CD4-positive, alpha-beta T cell (primary cell): ENCODE measurements around the gene EPHA4. TPM values are rescaled to one million over a fixed set of nuclear protein-coding genes. Genes with fewer than 3 reads are reported as not detected.
A peak's percentile ranks its signal among the peaks of the same experiment; 100 is the strongest.

ENCODE experiments used
- ATAC-seq: fragments of 200-7000 bp; cut with Tn5 transposase; one replicate; pipeline ENCODE4 v1.10.0; 2022; ENCODE audit warnings: mild to moderate bottlenecking; ENCODE audit not compliant: poor library complexity
- CTCF ChIA-PET: fragments of 350-600 bp; sonication (Branson Sonifier 250); formaldehyde crosslinking; loops from one replicate; lab custom pipeline; 2021; ENCODE audit warnings: antibody characterized with exemption, inconsistent platforms; lab: Charles Lee
- POLR2A ChIA-PET: fragments of 350-600 bp; sonication (Branson Sonifier 250); formaldehyde crosslinking; loops from one replicate; lab custom pipeline; 2021; ENCODE audit warnings: antibody characterized with exemption, inconsistent platforms; lab: Charles Lee
- DNase-seq, 14 experiments: peaks; one replicate each; pipeline ENCODE4 v3.0.0-alpha.2; 2013 to 2020; ENCODE audit warnings: mixed read lengths in 2 of 14
- H3K27ac ChIP-seq, 2 donors: one replicate each; pipeline versions ENCODE4 v1.5.1 to v1.7.0; 2013; ENCODE audit warnings: low read length in 2 of 2, low read depth in 1 of 2, mild to moderate bottlenecking in 1 of 2
- H3K27me3 ChIP-seq, 2 experiments: 1 replicate in 1 of 2; 2 replicates in 1 of 2; pipeline versions ENCODE4 v1.6.1 to v1.7.0; 2013; ENCODE audit warnings: low read length in 2 of 2, control low read depth in 1 of 2, mild to moderate bottlenecking in 1 of 2, moderate library complexity in 1 of 2; ENCODE audit not compliant: insufficient read depth in 2 of 2, control insufficient read depth in 1 of 2
- H3K36me3 ChIP-seq: one replicate; pipeline ENCODE4 v1.6.1; 2013; ENCODE audit warnings: low read length, control low read depth; ENCODE audit not compliant: insufficient read depth
- H3K4me1 ChIP-seq: one replicate; pipeline ENCODE4 v1.6.1; 2013; ENCODE audit warnings: low read length, control low read depth; ENCODE audit not compliant: insufficient read depth
- H3K4me3 ChIP-seq: one replicate; pipeline ENCODE4 v1.5.1; 2013; ENCODE audit warnings: mild to moderate bottlenecking, low read length, moderate library complexity
- H3K9me3 ChIP-seq, 2 experiments: 1 replicate in 1 of 2; 2 replicates in 1 of 2; pipeline versions ENCODE4 v1.6.1 to v1.7.0; 2013; ENCODE audit warnings: low read length in 2 of 2, mild to moderate bottlenecking in 2 of 2, control low read depth in 1 of 2, moderate library complexity in 1 of 2; ENCODE audit not compliant: control insufficient read depth in 1 of 2, insufficient read depth in 1 of 2
- H3K27ac Mint-ChIP-seq: one replicate; pipeline ENCODE4 v1.8.0; 2020; ENCODE audit warnings: mixed read lengths
- H3K27me3 Mint-ChIP-seq: one replicate; pipeline ENCODE4 v1.8.0; 2021; ENCODE audit warnings: mixed read lengths
- H3K36me3 Mint-ChIP-seq: one replicate; pipeline ENCODE4 v1.8.0; 2021; ENCODE audit warnings: low read depth, mixed read lengths
- H3K4me1 Mint-ChIP-seq: one replicate; pipeline ENCODE4 v1.8.0; 2021; ENCODE audit warnings: low read depth, mixed read lengths
- H3K4me3 Mint-ChIP-seq: one replicate; pipeline ENCODE4 v1.8.0; 2020; ENCODE audit warnings: mild to moderate bottlenecking, mixed read lengths
- H3K9me3 Mint-ChIP-seq: one replicate; pipeline ENCODE4 v1.8.0; 2020; ENCODE audit warnings: mixed read lengths
- CTCF ChIP-seq: fragments of 200-600 bp; IDR thresholded peaks from one replicate; pipeline ENCODE4 v1.8.0; 2022; ENCODE audit warnings: antibody characterized with exemption, mild to moderate bottlenecking
- intact Hi-C, 2 experiments: fragments of 100-400 bp; cut with DNase I in 1 of 2; cut with micrococcal nuclease in 1 of 2; formaldehyde crosslinking; loops; one replicate each; pipeline versions ENCODE4 v1.15.1 to v1.9.0; 2023 to 2025; cut with DNase I, micrococcal nuclease
- total RNA-seq, 174 experiments: library from RNA in 2 of 174; stranded (reverse) in 2 of 174; gene quantifications; one replicate each; pipeline ENCODE4 v1.2.3 and lab custom pipeline; 2021 to 2026

Gene EPHA4
- total RNA-seq, 2 experiments from 2014 or later: 85.7 to 86.5 TPM

- DNase-seq: no peak
- Mint-ChIP-seq H3K27me3 (no peaks in the 10 kb centered on the region), H3K27ac (no peak overlapping the region), H3K4me1 (peaks cover 88% of the 10 kb centered on the region), H3K36me3 (peaks cover 54% of the 10 kb centered on the region), H3K9me3 (no peaks in the 10 kb centered on the region), H3K4me3 (no peak overlapping the region)
- intact Hi-C loops: no loop called here
- Histone ChIP-seq H3K4me3 (no peak overlapping the region), H3K4me1 (no peaks in the 10 kb centered on the region), H3K27me3 (no peaks in the 10 kb centered on the region), H3K36me3 (peaks cover 7% of the 10 kb centered on the region), H3K9me3 (no peaks in the 10 kb centered on the region), H3K27ac (no peak overlapping the region)
- ChIA-PET POLR2A (interaction anchor here (0.8 kb wide), 1 partner anchor 46 kb away, joined by 3 read pairs; no protein-coding TSS in a partner anchor), CTCF (no interaction called here)
- ATAC-seq: no peak
- no peak for TF ChIP-seq CTCF
These were observed 8.7 kb downstream of the EPHA4 start for GRCh38 chr2:221563270-221563985.

- Histone ChIP-seq H3K36me3 (peaks cover 7% of the 10 kb centered on the region), H3K27me3 (no peaks in the 10 kb centered on the region), H3K9me3 (no peaks in the 10 kb centered on the region), H3K4me1 (no peaks in the 10 kb centered on the region), H3K27ac (no peak overlapping the region), H3K4me3 (no peak overlapping the region)
- ATAC-seq (no peak), DNase-seq (no peak)
- Mint-ChIP-seq H3K36me3 (peaks cover 43% of the 10 kb centered on the region), H3K4me1 (peaks cover 87% of the 10 kb centered on the region), H3K27me3 (no peaks in the 10 kb centered on the region), H3K27ac (no peak overlapping the region), H3K4me3 (peak overlapping the region; percentile 13), H3K9me3 (no peaks in the 10 kb centered on the region)
- TF ChIP-seq CTCF: no peak
- intact Hi-C loops: no loop called here
- POLR2A ChIA-PET: interaction anchor here (1.0 kb wide), 1 partner anchor 44 kb away, joined by 4 read pairs; no protein-coding TSS in a partner anchor
- CTCF ChIA-PET: no interaction called here
These were observed 9.9 kb downstream of the EPHA4 start for GRCh38 chr2:221562226-221562625.

- DNase-seq (no peak), ATAC-seq (no peak)
- no peaks in the 10 kb centered on the region for H3K4me1 ChIP-seq
- ChIA-PET POLR2A (interaction anchor here (1.0 kb wide), 1 partner anchor 44 kb away, joined by 4 read pairs; no protein-coding TSS in a partner anchor), CTCF (no interaction called here)
- H3K4me3 ChIP-seq: no peak overlapping the region
- H3K9me3 Mint-ChIP-seq: no peaks in the 10 kb centered on the region
- no peaks in the 10 kb centered on the region for H3K9me3 ChIP-seq
- intact Hi-C loops: no loop called here
- no peak overlapping the region for H3K27ac ChIP-seq
- TF ChIP-seq CTCF: no peak
- H3K4me3 Mint-ChIP-seq: no peak overlapping the region
- no peaks in the 10 kb centered on the region for H3K27me3 ChIP-seq
- peaks cover 7% of the 10 kb centered on the region for H3K36me3 ChIP-seq
- peaks cover 40% of the 10 kb centered on the region for H3K36me3 Mint-ChIP-seq
- H3K4me1 Mint-ChIP-seq: peaks cover 87% of the 10 kb centered on the region
- no peak overlapping the region for H3K27ac Mint-ChIP-seq
- H3K27me3 Mint-ChIP-seq: no peaks in the 10 kb centered on the region
These were observed 10.3 kb downstream of the EPHA4 start for GRCh38 chr2:221561770-221562169.
